Inferior parietal cortex (tissue), 1 donor: ENCODE results near the gene FMO2.

Experiments
- DNase-seq: peaks from one replicate; pipeline ENCODE4 v3.0.0-alpha.2; 2016; ENCODE audit errors: extremely low spot score

Gene FMO2

DNA sequence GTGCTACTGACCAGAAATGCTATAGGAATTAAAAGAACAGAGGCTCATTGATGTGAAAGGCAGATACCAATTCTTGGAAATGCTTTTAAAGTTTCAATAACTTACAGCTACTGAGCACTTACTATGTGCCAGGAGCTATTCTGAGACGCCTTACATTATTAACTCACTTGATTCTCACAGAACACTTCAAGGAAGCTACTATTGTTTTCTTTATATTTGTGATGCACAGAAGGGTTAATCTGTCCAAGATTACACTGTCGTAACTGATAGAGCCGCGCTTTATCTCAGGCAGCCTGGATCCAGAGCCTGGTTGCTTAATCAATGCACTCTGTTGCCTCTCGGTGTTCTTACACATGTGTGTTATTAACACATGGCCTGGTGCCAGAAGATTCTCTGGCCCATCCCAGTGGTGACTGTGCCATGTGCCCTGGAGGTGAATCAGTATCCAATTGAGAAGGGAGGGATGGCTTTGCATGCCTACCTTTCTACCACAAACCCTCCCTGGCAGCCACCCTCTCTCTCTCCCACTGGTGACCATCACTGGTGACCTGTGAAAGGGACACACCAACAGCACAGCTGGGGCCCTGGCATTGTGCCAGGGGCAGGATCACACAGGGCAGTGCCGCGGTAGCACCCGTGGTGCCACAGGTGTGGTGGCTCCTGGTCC lies 72.0 kb downstream of the FMO2 start:
- no peak for DNase-seq

GRCh38 chr1:171257607-171258076 lies 72.5 kb downstream of the FMO2 start:
- no peak for DNase-seq

DNA sequence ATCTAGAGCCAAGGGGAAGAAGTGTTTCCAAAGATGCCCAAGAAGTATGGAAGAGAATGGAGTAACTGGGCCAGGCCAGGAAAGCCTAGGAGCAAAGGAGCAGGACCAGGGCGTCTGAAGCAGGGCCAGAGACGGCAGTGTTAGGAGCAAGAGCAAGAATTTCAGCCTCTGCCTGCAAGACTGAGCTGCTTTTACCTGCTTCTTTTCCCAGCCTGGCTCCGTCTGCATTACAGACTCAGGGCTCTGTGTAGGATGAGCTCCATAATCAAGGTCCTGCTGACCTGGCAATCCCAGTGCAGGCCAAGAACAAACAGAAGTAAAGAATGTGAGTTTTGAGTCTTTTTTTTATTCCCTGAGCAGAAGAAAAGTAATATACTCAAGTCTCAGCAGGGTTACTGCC lies 73.3 kb downstream of the FMO2 start:
- no peak for DNase-seq

- DNase-seq, result no peak
These were observed 73.8 kb downstream of the FMO2 start for GRCh38 chr1:171258943-171259342.
